Measurements from ENCODE around the gene AQP1.

Gene AQP1

GRCh38 chr7:30911561-30911969 lies at the start of gene AQP1:
Gene AQP1, plus strand, starts transcription at chr7:30911853. Its CDS starts 57 bp downstream, at chr7:30911910.
- DNase-seq, result no peak

- DNase-seq, result no peak
These were observed 48.5 kb upstream of the AQP1 start for GRCh38 chr7:30862995-30863705.

- DNase-seq, result no peak
These were observed 48.0 kb upstream of the AQP1 start for GRCh38 chr7:30863706-30864035.

GRCh38 chr7:30864101-30864500 lies 47.6 kb upstream of the AQP1 start:
- DNase-seq, result no peak

GRCh38 chr7:30865076-30865475 lies 46.6 kb upstream of the AQP1 start:
- DNase-seq, result no peak

- DNase-seq, result no peak
These were observed 45.8 kb upstream of the AQP1 start for GRCh38 chr7:30865821-30866220.

GRCh38 chr7:30866939-30867338 lies 44.7 kb upstream of the AQP1 start:
- no peak for DNase-seq

GRCh38 chr7:30867483-30867882 lies 44.2 kb upstream of the AQP1 start:
- no peak for DNase-seq

- no peak for DNase-seq
These were observed 41.6 kb upstream of the AQP1 start for GRCh38 chr7:30869794-30870611.

- no peak for DNase-seq
These were observed 40.7 kb upstream of the AQP1 start for GRCh38 chr7:30870821-30871518.

GRCh38 chr7:30871655-30872054 lies 40.0 kb upstream of the AQP1 start:
- no peak for DNase-seq

- no peak for DNase-seq
These were observed 38.4 kb upstream of the AQP1 start for GRCh38 chr7:30873207-30873606.

- no peak for DNase-seq
These were observed 38.0 kb upstream of the AQP1 start for GRCh38 chr7:30873656-30874055.

GRCh38 chr7:30874656-30875302 lies 36.9 kb upstream of the AQP1 start:
- no peak for DNase-seq

GRCh38 chr7:30877015-30877769 lies 34.5 kb upstream of the AQP1 start:
- DNase-seq, result no peak

GRCh38 chr7:30877993-30878392 lies 33.7 kb upstream of the AQP1 start:
- DNase-seq, result no peak

- DNase-seq, result no peak
These were observed 32.2 kb upstream of the AQP1 start for GRCh38 chr7:30879139-30880124.

- no peak for DNase-seq
These were observed 31.4 kb upstream of the AQP1 start for GRCh38 chr7:30880125-30880720.

- no peak for DNase-seq
These were observed 30.7 kb upstream of the AQP1 start for GRCh38 chr7:30880941-30881340.

- DNase-seq, result no peak
These were observed 30.2 kb upstream of the AQP1 start for GRCh38 chr7:30881448-30881847.

- no peak for DNase-seq
These were observed 26.8 kb upstream of the AQP1 start for GRCh38 chr7:30884881-30885280.
